IMR-90 (cell line): Measurements from ENCODE around the gene CLCN6. TPM values are rescaled to one million over a fixed set of nuclear protein-coding genes. Genes with fewer than 3 reads are reported as not detected.

Experiments
- ATAC-seq: fragments of 200-7000 bp; cut with Tn5 transposase; 2 replicates; pipeline ENCODE4 v1.9.1; 2020; ENCODE audit warnings: low read depth, mild to moderate bottlenecking, moderate library complexity
- BruUV-seq: library from RNA; stranded (reverse); fragments of 400-500 nt; replicated peaks from 2 replicates; lab custom pipeline; 2021; lab: Mats Ljungman, UMichigan
- CTCF ChIA-PET: fragments of 300-600 bp; formaldehyde crosslinking; extraction: SDS; loops from one replicate; lab custom pipeline; 2021; ENCODE audit warnings: antibody characterized with exemption; lab: Yijun Ruan, JAX
- POLR2A ChIA-PET: fragments of 300-600 bp; sonication (Branson Sonifier 250); formaldehyde crosslinking; loops from one replicate; lab custom pipeline; 2022; ENCODE audit warnings: antibody characterized with exemption; ENCODE audit not compliant: unreplicated experiment; lab: Charles Lee
- DNase-seq: peaks from one replicate; pipeline ENCODE4 v3.0.0; 2013
- H2AFZ ChIP-seq: replicated peaks from 2 replicates; pipeline ENCODE3; 2013; ENCODE audit warnings: low read length, mild to moderate bottlenecking; ENCODE audit not compliant: poor library complexity
- H2AK5ac ChIP-seq: 2 replicates; pipeline ENCODE4 v1.6.1; 2013; ENCODE audit warnings: low read depth, low read length, inconsistent platforms
- H2AK9ac ChIP-seq: replicated peaks from 2 replicates; pipeline ENCODE3; 2013; ENCODE audit warnings: mild to moderate bottlenecking, low read depth, low read length, moderate library complexity; ENCODE audit not compliant: poor library complexity
- H2BK120ac ChIP-seq: 2 replicates; pipeline ENCODE4 v1.6.1; 2013; ENCODE audit warnings: low read depth, low read length, inconsistent platforms
- H2BK15ac ChIP-seq: 3 replicates; pipeline ENCODE4 v1.6.1; 2013; ENCODE audit warnings: low read depth, low read length, inconsistent platforms
- H2BK20ac ChIP-seq: 2 replicates; pipeline ENCODE4 v1.6.1; 2013; ENCODE audit warnings: low read depth, mild to moderate bottlenecking, inconsistent platforms, low read length, moderate library complexity
- H2BK5ac ChIP-seq: 2 replicates; pipeline ENCODE4 v1.6.1; 2013; ENCODE audit warnings: mild to moderate bottlenecking, low read depth, low read length, inconsistent platforms; ENCODE audit not compliant: poor library complexity, severe bottlenecking
- H3K14ac ChIP-seq: replicated peaks from 2 replicates; pipeline ENCODE4 v1.6.1; 2013; ENCODE audit warnings: low read depth, low read length, inconsistent platforms
- H3K18ac ChIP-seq: 2 replicates; pipeline ENCODE4 v1.6.1; 2013; ENCODE audit warnings: low read depth, low read length, control low read depth
- H3K23ac ChIP-seq: 2 replicates; pipeline ENCODE4 v1.6.1; 2013; ENCODE audit warnings: low read depth, low read length, inconsistent platforms
- H3K27ac ChIP-seq: 2 replicates; pipeline ENCODE4 v1.5.1; 2013; ENCODE audit warnings: mild to moderate bottlenecking, control low read depth, low read length; ENCODE audit not compliant: insufficient read depth
- H3K27me3 ChIP-seq: 2 replicates; pipeline ENCODE4 v1.6.1; 2013; ENCODE audit warnings: low read length; ENCODE audit not compliant: control insufficient read depth, insufficient read depth
- H3K36me3 ChIP-seq: 2 replicates; pipeline ENCODE4 v1.6.1; 2013; ENCODE audit warnings: low read length, mixed read lengths; ENCODE audit not compliant: control insufficient read depth, insufficient read depth
- H3K4ac ChIP-seq: 2 replicates; pipeline ENCODE4 v1.6.1; 2013; ENCODE audit warnings: low read depth, low read length, inconsistent platforms
- H3K4me1 ChIP-seq: 2 replicates; pipeline ENCODE4 v1.6.1; 2013; ENCODE audit warnings: low read length, mixed read lengths; ENCODE audit not compliant: control insufficient read depth, insufficient read depth
- H3K4me2 ChIP-seq: 2 replicates; pipeline ENCODE4 v1.6.1; 2013; ENCODE audit warnings: low read depth, mild to moderate bottlenecking, control low read depth, low read length, moderate library complexity
- H3K4me3 ChIP-seq: 2 replicates; pipeline ENCODE4 v1.5.1; 2013; ENCODE audit warnings: low read depth, mild to moderate bottlenecking, control low read depth, low read length, moderate library complexity; ENCODE audit not compliant: insufficient read depth
- H3K56ac ChIP-seq: 2 replicates; pipeline ENCODE4 v1.6.1; 2013; ENCODE audit warnings: low read length, inconsistent platforms; ENCODE audit not compliant: insufficient read depth; ENCODE audit errors: extremely low read depth
- H3K79me1 ChIP-seq, 2 experiments: 2 replicates each; pipeline ENCODE4 v1.6.1; 2013; ENCODE audit warnings: low read length in 2 of 2, inconsistent platforms in 1 of 2, low read depth in 1 of 2
- H3K9ac ChIP-seq: 2 replicates; pipeline ENCODE4 v1.6.1; 2013; ENCODE audit warnings: low read depth, low read length, control low read depth
- H3K9me1 ChIP-seq: 2 replicates; pipeline ENCODE4 v1.6.1; 2013; ENCODE audit warnings: low read length, inconsistent platforms; ENCODE audit not compliant: insufficient read depth
- H3K9me3 ChIP-seq: 2 replicates; pipeline ENCODE4 v1.6.1; 2013; ENCODE audit warnings: low read length; ENCODE audit not compliant: control insufficient read depth, insufficient read depth
- H4K20me1 ChIP-seq: 2 replicates; pipeline ENCODE4 v1.6.1; 2013; ENCODE audit warnings: low read length, inconsistent platforms; ENCODE audit not compliant: insufficient read depth
- H4K5ac ChIP-seq: 2 replicates; pipeline ENCODE4 v1.6.1; 2013; ENCODE audit warnings: mild to moderate bottlenecking, low read depth, low read length, control low read depth
- H4K8ac ChIP-seq, 2 experiments: 2 replicates each; pipeline ENCODE4 v1.6.1; 2013; ENCODE audit warnings: low read depth in 2 of 2, low read length in 2 of 2, control low read depth in 1 of 2, inconsistent platforms in 1 of 2
- H4K91ac ChIP-seq: 2 replicates; pipeline ENCODE4 v1.6.1; 2013; ENCODE audit warnings: low read depth, low read length, inconsistent platforms; ENCODE audit not compliant: insufficient read depth
- CEBPB ChIP-seq: IDR thresholded peaks from 2 replicates; pipeline ENCODE4 v1.6.1; 2012; ENCODE audit warnings: low read depth, low read length, improper control_type of control experiment
- CHD1 ChIP-seq: IDR thresholded peaks from 2 replicates; pipeline ENCODE4 v1.6.1; 2012; ENCODE audit warnings: low read depth, low read length, improper control_type of control experiment
- FOS ChIP-seq: fragments of 150-350 bp; IDR thresholded peaks from 2 replicates; pipeline ENCODE4 v1.6.1; 2016; ENCODE audit warnings: low read depth, low read length
- MAZ ChIP-seq: IDR thresholded peaks from 2 replicates; pipeline ENCODE4 v1.6.1; 2012; ENCODE audit warnings: low read depth, mild to moderate bottlenecking, low read length, improper control_type of control experiment, moderate library complexity, borderline replicate concordance
- RCOR1 ChIP-seq: IDR thresholded peaks from 2 replicates; pipeline ENCODE4 v1.6.1; 2012; ENCODE audit warnings: mild to moderate bottlenecking, low read length, improper control_type of control experiment; ENCODE audit not compliant: insufficient replicate concordance
- RFX5 ChIP-seq: IDR thresholded peaks from 2 replicates; pipeline ENCODE4 v1.8.0; 2012; ENCODE audit warnings: low read depth, mild to moderate bottlenecking, low read length, moderate library complexity
- WGBS, 2 experiments: methylation state at CpG; one replicate each; pipeline versions ENCODE4 v1.1.5 to v1.1.7; 2013; ENCODE audit warnings: missing lambda C conversion rate in 2 of 2; ENCODE audit not compliant: insufficient read length in 1 of 2; ENCODE audit errors: extremely low coverage in 2 of 2; 5-methylcytosine and 5-hydroxymethylcytosine counted together
- dilution Hi-C: fragments of 300-500 bp; cut with HindIII; formaldehyde crosslinking; loops from one replicate; pipeline ENCODE4 v1.14.3; 2018; ENCODE audit warnings: low sequenced_read_pairs; ENCODE audit not compliant: unreplicated experiment
- in situ Hi-C: fragments of 300-500 bp; cut with MboI; formaldehyde crosslinking; loops from 3 replicates; pipeline ENCODE4 v1.14.3; 2019; ENCODE audit warnings: low sequenced_read_pairs, inconsistent platforms, mixed read lengths
- intact Hi-C: fragments of 100-400 bp; cut with micrococcal nuclease; formaldehyde crosslinking; loops from 2 replicates; pipeline ENCODE4 v1.10.0; 2022
- polyA plus RNA-seq, 3 experiments: library from polyadenylated mRNA; depleted of rRNA; stranded (reverse); fragments of >200 nt; gene quantifications; 2 replicates each; pipeline ENCODE4 v1.2.3, GENCODE V29; 2012; ENCODE audit warnings: low replicate concordance in 1 of 3
- total RNA-seq: library from RNA; depleted of rRNA; stranded (reverse); fragments of >200 nt; gene quantifications from 2 replicates; pipeline ENCODE4 v1.2.3, GENCODE V29; 2012
- TF ChIP-seq, protein P1 (sequence below): fragments of 150-350 bp; IDR thresholded peaks from 2 replicates; pipeline ENCODE4 v1.6.1; 2016; ENCODE audit warnings: low read depth, mild to moderate bottlenecking, low read length, moderate library complexity, borderline replicate concordance

Gene CLCN6
- total and polyA plus RNA-seq, 2 of the 4 experiments (the other 2 are of a cell fraction): 4.1 to 10.6 TPM

DNA sequence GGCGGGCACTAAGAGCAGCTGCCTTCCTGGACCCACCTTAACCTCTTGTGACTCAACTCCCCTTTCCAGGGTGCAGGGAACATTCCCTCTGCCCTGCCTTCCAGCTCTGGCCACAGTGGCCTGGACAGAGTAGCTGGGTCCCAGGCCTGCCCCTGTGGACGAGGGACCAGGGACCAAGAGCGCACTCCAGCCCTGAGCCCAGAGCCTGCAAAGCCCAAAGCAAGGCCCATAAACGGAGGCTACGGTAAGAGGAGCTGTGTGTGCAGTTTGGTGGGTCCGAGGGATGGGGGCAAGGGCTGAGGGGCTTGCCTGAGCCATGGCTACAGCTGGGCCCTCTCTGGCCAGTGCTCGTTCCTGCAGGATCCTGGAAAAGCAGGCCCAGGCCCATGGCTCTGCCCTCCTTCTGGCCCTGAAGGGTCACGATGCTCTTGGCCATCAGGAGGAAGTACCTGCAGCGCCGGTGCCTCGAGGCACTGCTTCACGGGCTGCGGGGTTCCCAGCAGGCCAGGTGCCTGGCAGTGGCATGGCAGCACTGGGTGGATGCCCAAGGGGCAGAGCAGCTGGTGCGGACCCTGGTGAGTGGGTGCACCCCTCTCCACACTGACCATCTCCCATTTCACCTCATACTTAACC is 18.1 kb upstream of the CLCN6 start:
- Histone ChIP-seq H2AK9ac (peak overlapping the region; percentile 98), H3K4me3 (no peak overlapping the region), H3K27ac (peak overlapping the region; percentile 70; the same call in 1 of the 2 replicates), H2BK5ac (peak overlapping the region; percentile 59), H2BK120ac (peak overlapping the region; percentile 81), H4K5ac (peak overlapping the region; percentile 15), H3K23ac (peak overlapping the region; percentile 4; the same call in 1 of the 2 replicates), H3K27me3 (no peaks in the 10 kb centered on the region), H2BK15ac (peak overlapping the region; percentile 19; the same call in 2 of the 3 replicates), H3K4me1 (peaks cover 39% of the 10 kb centered on the region), H3K9me1 (peaks cover 34% of the 10 kb centered on the region), H3K36me3 (peaks cover 20% of the 10 kb centered on the region; the same call in 1 of the 2 replicates), H3K79me1 (peaks cover 0 to 17% of the 10 kb centered on the region in 2 experiments; a peak in 2 of 4 replicates), H3K14ac (peak overlapping the region; percentile 80), H3K9me3 (no peaks in the 10 kb centered on the region), H3K18ac (peak overlapping the region; percentile 19), H2BK20ac (peak overlapping the region; percentile 65), H3K4me2 (no peak overlapping the region), H3K56ac (no peak overlapping the region), H2AK5ac (peak overlapping the region; percentile 85), H4K8ac (peak overlapping the region; percentile 66 to 91), H4K91ac (peak overlapping the region; percentile 97), H4K20me1 (no peaks in the 10 kb centered on the region), H3K9ac (peak overlapping the region; percentile 9; the same call in 1 of the 2 replicates), H3K4ac (peak overlapping the region; percentile 91), H2AFZ (peak overlapping the region; percentile 88)
- DNase-seq: no peak
- POLR2A ChIA-PET: no interaction called here
- BruUV-seq: no TSS peak
- TF ChIP-seq RFX5 (no peak), MAZ (no peak), CHD1 (no peak), RCOR1 (no peak), CEBPB (no peak), FOS (no peak)
- TF ChIP-seq, protein P1, sequence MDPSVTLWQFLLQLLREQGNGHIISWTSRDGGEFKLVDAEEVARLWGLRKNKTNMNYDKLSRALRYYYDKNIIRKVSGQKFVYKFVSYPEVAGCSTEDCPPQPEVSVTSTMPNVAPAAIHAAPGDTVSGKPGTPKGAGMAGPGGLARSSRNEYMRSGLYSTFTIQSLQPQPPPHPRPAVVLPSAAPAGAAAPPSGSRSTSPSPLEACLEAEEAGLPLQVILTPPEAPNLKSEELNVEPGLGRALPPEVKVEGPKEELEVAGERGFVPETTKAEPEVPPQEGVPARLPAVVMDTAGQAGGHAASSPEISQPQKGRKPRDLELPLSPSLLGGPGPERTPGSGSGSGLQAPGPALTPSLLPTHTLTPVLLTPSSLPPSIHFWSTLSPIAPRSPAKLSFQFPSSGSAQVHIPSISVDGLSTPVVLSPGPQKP: no peak
- intact Hi-C loops: no loop called here
- no peak for ATAC-seq
- CTCF ChIA-PET: interaction anchor here (0.5 to 1.1 kb wide), 2 partner anchors 15 to 89 kb away, joined by 3 to 7 read pairs; no protein-coding TSS in a partner anchor
- dilution Hi-C loops: no loop called here
- in situ Hi-C loops: no loop called here
- 96% methylated on average over 4 of the region's 14 CpGs; no CpG with 5 or more reads in 1 of the 2 experiments for WGBS, 2 experiments
